ENCODE data around the gene ENDOU.
A peak's percentile ranks its signal among the peaks of the same experiment; 100 is the strongest.

DNA sequence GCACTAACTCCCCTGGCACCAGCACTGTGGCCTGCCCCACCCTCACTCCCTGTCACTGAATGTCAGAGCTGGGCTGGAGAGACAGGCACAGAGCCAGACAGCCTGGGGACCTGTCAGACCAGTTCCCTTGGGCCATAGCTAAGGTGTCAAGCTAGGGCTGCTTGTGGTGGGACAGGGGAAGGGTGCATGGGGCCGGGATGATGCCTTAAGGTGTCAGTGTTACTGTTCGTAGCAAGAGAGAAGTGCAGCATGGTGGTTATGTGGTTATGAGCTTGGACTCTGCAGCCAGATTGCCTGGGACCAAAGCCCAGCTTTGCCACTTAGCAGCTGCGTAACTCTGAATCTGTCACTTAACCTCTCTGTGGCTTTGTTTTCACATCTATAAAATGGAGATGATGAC, 29.6 kb upstream of the ENDOU start:
- TF ChIP-seq, protein P1, sequence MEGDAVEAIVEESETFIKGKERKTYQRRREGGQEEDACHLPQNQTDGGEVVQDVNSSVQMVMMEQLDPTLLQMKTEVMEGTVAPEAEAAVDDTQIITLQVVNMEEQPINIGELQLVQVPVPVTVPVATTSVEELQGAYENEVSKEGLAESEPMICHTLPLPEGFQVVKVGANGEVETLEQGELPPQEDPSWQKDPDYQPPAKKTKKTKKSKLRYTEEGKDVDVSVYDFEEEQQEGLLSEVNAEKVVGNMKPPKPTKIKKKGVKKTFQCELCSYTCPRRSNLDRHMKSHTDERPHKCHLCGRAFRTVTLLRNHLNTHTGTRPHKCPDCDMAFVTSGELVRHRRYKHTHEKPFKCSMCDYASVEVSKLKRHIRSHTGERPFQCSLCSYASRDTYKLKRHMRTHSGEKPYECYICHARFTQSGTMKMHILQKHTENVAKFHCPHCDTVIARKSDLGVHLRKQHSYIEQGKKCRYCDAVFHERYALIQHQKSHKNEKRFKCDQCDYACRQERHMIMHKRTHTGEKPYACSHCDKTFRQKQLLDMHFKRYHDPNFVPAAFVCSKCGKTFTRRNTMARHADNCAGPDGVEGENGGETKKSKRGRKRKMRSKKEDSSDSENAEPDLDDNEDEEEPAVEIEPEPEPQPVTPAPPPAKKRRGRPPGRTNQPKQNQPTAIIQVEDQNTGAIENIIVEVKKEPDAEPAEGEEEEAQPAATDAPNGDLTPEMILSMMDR (IDR thresholded peaks at IDR 0.05), result peak in 1 of 4 experiments; percentile 3
- TF ChIP-seq POLR2A (IDR thresholded peaks at IDR 0.05), result no peak
- peak; percentile 53 for TF ChIP-seq POLR2AphosphoS5 (IDR thresholded peaks at IDR 0.05)
